Ascending aorta (tissue), 2 donors: ENCODE data around the gene TGFA. TPM values are rescaled to one million over a fixed set of nuclear protein-coding genes. Genes with fewer than 3 reads are reported as not detected.

Experiments
- DNase-seq, 2 donors: peaks; one replicate each; pipeline ENCODE4 v3.0.0-alpha.2; 2019; ENCODE audit warnings: low spot score in 2 of 2
- H3K27ac ChIP-seq, 2 donors: fragments of 200-600 bp; sonication (generic); one replicate each; pipeline ENCODE4 v1.5.1; 2016 to 2017; ENCODE audit warnings: mild to moderate bottlenecking in 1 of 2
- H3K27me3 ChIP-seq: fragments of 200-600 bp; sonication (generic); one replicate; pipeline ENCODE4 v1.5.1; 2017
- H3K36me3 ChIP-seq, 2 donors: fragments of 200-600 bp; sonication (generic); one replicate each; pipeline ENCODE4 v1.5.1; 2016
- H3K4me1 ChIP-seq, 2 donors: fragments of 200-600 bp; sonication (generic); one replicate each; pipeline ENCODE4 v1.5.1; 2016 to 2017; ENCODE audit warnings: mild to moderate bottlenecking in 1 of 2
- H3K4me3 ChIP-seq, 2 donors: fragments of 200-600 bp; sonication (generic); one replicate each; pipeline ENCODE4 v1.5.1; 2016 to 2017; ENCODE audit warnings: mild to moderate bottlenecking in 1 of 2
- H3K9me3 ChIP-seq, 2 donors: fragments of 200-600 bp; sonication (generic); one replicate each; pipeline ENCODE4 v1.5.1; 2016
- intact Hi-C: fragments of 100-400 bp; cut with DNase I; formaldehyde crosslinking; loops from one replicate; pipeline ENCODE4 v1.15.1; 2023
- total RNA-seq: library from RNA; depleted of rRNA; stranded (reverse); fragments of >200 nt; gene quantifications from one replicate; pipeline ENCODE4 v1.1.0, GENCODE V29; 2016
- TF ChIP-seq, protein P1 (sequence below), 3 experiments: fragments of 200-600 bp in 2 of 3; fragments of 450-650 bp in 1 of 3; sonication (generic) in 2 of 3; IDR thresholded peaks; one replicate each; pipeline ENCODE4 v1.5.1; 2016 to 2019; ENCODE audit warnings: antibody characterized with exemption in 3 of 3, mild to moderate bottlenecking in 1 of 3, moderate library complexity in 1 of 3

The TGFA gene
- total RNA-seq, 1 donor from 2014 or later: 1.8 TPM

DNA sequence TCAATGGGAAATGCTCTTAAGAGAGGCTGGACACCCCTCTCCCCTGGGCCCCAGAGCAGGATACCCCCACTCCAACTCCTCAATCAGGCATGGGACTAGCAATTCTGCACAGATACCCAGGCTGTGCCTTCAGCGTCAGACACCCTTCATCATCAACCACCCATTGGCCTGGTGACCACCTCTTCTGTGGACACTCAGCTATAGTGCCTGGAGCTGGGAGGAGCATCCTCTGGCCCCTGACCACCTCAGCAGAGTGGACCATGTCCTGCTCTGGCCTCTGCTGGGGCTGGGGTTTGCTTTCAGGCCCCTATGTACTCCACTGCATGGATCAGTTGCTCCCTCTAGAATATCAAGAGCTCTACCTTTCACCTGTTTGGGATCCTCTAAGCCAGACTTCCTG lies 35.1 kb downstream of the TGFA start:
- DNase-seq: no peak
- H3K27me3 ChIP-seq: no peaks in the 10 kb centered on the region
- TF ChIP-seq, protein P1, sequence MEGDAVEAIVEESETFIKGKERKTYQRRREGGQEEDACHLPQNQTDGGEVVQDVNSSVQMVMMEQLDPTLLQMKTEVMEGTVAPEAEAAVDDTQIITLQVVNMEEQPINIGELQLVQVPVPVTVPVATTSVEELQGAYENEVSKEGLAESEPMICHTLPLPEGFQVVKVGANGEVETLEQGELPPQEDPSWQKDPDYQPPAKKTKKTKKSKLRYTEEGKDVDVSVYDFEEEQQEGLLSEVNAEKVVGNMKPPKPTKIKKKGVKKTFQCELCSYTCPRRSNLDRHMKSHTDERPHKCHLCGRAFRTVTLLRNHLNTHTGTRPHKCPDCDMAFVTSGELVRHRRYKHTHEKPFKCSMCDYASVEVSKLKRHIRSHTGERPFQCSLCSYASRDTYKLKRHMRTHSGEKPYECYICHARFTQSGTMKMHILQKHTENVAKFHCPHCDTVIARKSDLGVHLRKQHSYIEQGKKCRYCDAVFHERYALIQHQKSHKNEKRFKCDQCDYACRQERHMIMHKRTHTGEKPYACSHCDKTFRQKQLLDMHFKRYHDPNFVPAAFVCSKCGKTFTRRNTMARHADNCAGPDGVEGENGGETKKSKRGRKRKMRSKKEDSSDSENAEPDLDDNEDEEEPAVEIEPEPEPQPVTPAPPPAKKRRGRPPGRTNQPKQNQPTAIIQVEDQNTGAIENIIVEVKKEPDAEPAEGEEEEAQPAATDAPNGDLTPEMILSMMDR (IDR thresholded peaks at IDR 0.05): no peak
- intact Hi-C loops: no loop called here
- no peaks in the 10 kb centered on the region for H3K36me3 ChIP-seq
- no peak overlapping the region for H3K4me3 ChIP-seq
- no peak overlapping the region for H3K27ac ChIP-seq
- no peaks in the 10 kb centered on the region for H3K9me3 ChIP-seq
- H3K4me1 ChIP-seq: no peaks in the 10 kb centered on the region

DNA sequence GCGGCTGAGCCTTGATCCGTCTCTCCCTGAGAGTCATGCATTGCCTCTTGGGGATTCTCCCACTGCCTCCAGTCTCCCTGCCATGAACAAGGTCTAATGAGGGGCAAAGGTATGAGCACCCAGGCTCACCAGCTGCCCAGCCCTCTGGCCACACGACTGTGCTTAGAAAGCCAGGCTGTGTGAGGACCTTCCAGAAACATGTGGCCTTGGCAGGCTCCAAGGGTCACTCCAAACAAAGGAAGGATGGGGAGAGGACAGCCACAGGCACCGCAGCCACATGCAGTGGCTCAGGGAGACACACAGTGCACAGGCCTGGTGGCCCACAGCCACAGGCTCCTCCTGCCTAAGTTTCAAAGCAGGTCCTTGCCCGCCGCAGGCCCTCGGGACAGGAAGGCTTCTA lies 35.8 kb downstream of the TGFA start:
- H3K4me1 ChIP-seq: no peaks in the 10 kb centered on the region
- TF ChIP-seq, protein P1 (IDR thresholded peaks at IDR 0.05): no peak
- H3K36me3 ChIP-seq: no peaks in the 10 kb centered on the region
- H3K9me3 ChIP-seq: no peaks in the 10 kb centered on the region
- H3K4me3 ChIP-seq: no peak overlapping the region
- no peaks in the 10 kb centered on the region for H3K27me3 ChIP-seq
- no peak for DNase-seq
- intact Hi-C loops: no loop called here
- no peak overlapping the region for H3K27ac ChIP-seq

DNA sequence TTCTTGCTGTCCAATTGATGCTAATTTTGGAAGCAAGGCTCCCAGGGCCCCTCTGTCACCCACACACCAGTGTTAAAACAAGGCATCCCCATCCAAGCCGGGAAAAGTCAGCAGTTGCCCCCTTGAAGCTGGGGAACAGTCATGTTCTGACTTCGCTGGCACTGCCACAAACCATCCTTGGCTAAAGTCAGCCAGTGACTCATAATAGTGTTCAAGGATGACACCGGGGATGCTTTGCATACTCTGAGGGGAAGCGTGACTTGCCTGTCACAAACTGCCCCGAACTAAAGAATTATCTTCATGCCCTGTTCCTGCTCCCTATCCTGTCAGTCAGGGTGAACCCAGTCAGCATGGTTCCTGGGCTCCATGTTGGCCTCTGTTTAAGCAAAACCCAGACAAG lies 37.0 kb downstream of the TGFA start:
- H3K27ac ChIP-seq: no peak overlapping the region
- H3K4me3 ChIP-seq: no peak overlapping the region
- no peaks in the 10 kb centered on the region for H3K36me3 ChIP-seq
- H3K9me3 ChIP-seq: no peaks in the 10 kb centered on the region
- intact Hi-C loops: no loop called here
- no peak for DNase-seq
- TF ChIP-seq, protein P1 (IDR thresholded peaks at IDR 0.05): no peak
- no peaks in the 10 kb centered on the region for H3K27me3 ChIP-seq
- H3K4me1 ChIP-seq: no peaks in the 10 kb centered on the region

DNA sequence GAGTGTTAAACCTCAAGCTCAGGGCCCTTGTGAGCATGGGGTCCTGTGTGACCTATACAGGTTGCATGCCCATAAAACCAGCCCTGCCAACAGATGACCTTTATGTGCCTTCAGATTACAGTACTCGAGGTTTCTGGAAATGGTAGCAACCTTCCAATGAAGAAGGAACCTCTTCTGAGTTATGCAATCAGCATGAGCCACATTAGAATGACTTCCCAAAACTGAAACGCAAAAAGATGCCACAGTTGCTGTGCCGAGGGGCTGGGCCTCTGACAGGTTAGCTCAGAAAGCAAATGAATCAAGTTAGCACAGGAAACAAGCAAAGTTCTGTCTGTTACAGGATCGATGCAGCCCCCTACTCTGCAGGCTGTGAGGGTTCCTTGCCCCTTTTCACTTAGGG lies 37.7 kb downstream of the TGFA start:
- TF ChIP-seq, protein P1 (IDR thresholded peaks at IDR 0.05): no peak
- no peak for DNase-seq

DNA sequence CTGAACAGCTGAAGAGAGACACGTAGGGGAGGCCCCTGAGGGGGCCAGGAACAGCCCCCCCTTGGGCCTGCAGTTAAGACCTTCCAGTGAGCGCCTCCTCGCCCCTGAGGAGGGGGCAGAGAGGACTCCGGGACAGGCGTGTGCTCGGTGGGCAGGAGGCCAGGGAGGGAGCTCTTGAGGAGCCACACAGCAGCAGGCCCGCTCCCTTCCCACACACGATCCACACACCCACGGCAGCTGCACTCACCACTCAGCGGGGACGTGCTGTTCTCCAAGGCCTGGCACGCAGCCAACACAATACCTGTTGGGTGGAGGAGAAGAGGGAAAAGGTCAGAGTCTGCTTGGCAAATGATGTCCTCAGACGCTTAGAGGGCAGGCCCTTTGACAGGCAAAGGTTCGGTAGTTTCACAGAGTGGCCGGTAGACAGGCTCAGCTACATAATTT lies 39.0 kb downstream of the TGFA start:
- H3K4me3 ChIP-seq: no peak overlapping the region
- TF ChIP-seq, protein P1 (IDR thresholded peaks at IDR 0.05): no peak
- no peak for DNase-seq
- H3K36me3 ChIP-seq: no peaks in the 10 kb centered on the region
- H3K27ac ChIP-seq: no peak overlapping the region
- H3K4me1 ChIP-seq: no peaks in the 10 kb centered on the region
- no peaks in the 10 kb centered on the region for H3K9me3 ChIP-seq
- intact Hi-C loops: no loop called here
- H3K27me3 ChIP-seq: no peaks in the 10 kb centered on the region

More for the DNA sequence above, 37.7 kb downstream of the TGFA start:
- no peaks in the 10 kb centered on the region for H3K4me1 ChIP-seq
- no peaks in the 10 kb centered on the region for H3K9me3 ChIP-seq
- intact Hi-C loops: no loop called here
- H3K27ac ChIP-seq: no peak overlapping the region
- H3K27me3 ChIP-seq: no peaks in the 10 kb centered on the region
- no peaks in the 10 kb centered on the region for H3K36me3 ChIP-seq
- no peak overlapping the region for H3K4me3 ChIP-seq

DNA sequence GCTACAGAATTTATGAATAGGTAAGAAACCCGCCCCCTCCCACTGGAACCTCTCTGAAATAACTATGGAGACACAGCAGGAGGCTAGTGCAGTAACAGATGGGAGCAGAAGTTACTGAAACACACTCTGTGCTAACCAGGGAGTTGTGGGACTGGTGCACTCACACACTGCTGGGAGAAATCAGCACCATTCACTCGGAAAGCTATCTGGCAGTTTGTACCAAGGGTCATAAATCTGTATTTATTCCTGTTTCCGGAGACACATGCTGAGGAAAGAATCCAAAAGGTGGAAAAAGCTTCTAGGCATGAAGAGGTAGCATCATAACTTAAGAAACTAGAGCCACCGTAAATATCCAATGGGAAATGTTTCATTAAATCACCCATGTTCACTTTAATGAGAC lies 39.9 kb downstream of the TGFA start:
- no peak for DNase-seq
- TF ChIP-seq, protein P1 (IDR thresholded peaks at IDR 0.05): no peak

More for the DNA sequence above, 39.9 kb downstream of the TGFA start:
- Histone ChIP-seq H3K9me3 (no peaks in the 10 kb centered on the region), H3K27ac (no peak overlapping the region), H3K27me3 (no peaks in the 10 kb centered on the region), H3K4me3 (no peak overlapping the region), H3K36me3 (no peaks in the 10 kb centered on the region), H3K4me1 (no peaks in the 10 kb centered on the region)
- intact Hi-C loops: no loop called here
